Gastrocnemius medialis (tissue), 4 donors: Measurements from ENCODE around the gene PGA4.

ENCODE experiments used
- CTCF ChIP-seq, 5 experiments: fragments of 450-650 bp in 3 of 5; fragments of 200-600 bp in 2 of 5; sonication (generic) in 2 of 5; IDR thresholded peaks in 4 of 5; conservative IDR thresholded peaks in 1 of 5; 1 replicate in 4 of 5; 2 replicates in 1 of 5; pipeline ENCODE4 v1.5.1; 2016 to 2019; ENCODE audit warnings: antibody characterized with exemption in 5 of 5, mild to moderate bottlenecking in 3 of 5, moderate library complexity in 3 of 5
- POLR2A ChIP-seq, 2 donors: fragments of 450-650 bp; IDR thresholded peaks; one replicate each; pipeline ENCODE4 v1.6.1; 2017; ENCODE audit warnings: antibody characterized with exemption in 2 of 2, mild to moderate bottlenecking in 2 of 2, moderate library complexity in 2 of 2

- TF ChIP-seq POLR2A (IDR thresholded peaks at IDR 0.05) (no peak), CTCF (IDR thresholded peaks at IDR 0.05 in 4 of 5, conservative IDR thresholded peaks at IDR 0.05 in 1 of 5) (no peak)
Observed at GRCh38 chr11:61194981-61195695, 27.0 kb upstream of the PGA4 start.
